Activated effector memory CD4-positive, alpha-beta T cell treated with anti-CD3 and anti-CD28 coated beads, Interleukin-2, amount 50 U/mL, for 16 hours (primary cell): Measurements from ENCODE around the gene GRK4.
"Not testable (repeated sequence)": the region's sequence is repeated elsewhere in the genome, so short reads cannot be mapped to it uniquely, and the experiment has no call there.

Experiments
- DNase-seq: peaks from one replicate; pipeline ENCODE4 v3.0.0-alpha.2; 2020

GRK4 gene

GRCh38 chr4:2942037-2942531 lies 21.3 kb upstream of the GRK4 start:
- DNase-seq: no peak

- DNase-seq: peak; percentile 69
Measured at GRCh38 chr4:2942532-2943363, 20.6 kb upstream of the GRK4 start.

DNA sequence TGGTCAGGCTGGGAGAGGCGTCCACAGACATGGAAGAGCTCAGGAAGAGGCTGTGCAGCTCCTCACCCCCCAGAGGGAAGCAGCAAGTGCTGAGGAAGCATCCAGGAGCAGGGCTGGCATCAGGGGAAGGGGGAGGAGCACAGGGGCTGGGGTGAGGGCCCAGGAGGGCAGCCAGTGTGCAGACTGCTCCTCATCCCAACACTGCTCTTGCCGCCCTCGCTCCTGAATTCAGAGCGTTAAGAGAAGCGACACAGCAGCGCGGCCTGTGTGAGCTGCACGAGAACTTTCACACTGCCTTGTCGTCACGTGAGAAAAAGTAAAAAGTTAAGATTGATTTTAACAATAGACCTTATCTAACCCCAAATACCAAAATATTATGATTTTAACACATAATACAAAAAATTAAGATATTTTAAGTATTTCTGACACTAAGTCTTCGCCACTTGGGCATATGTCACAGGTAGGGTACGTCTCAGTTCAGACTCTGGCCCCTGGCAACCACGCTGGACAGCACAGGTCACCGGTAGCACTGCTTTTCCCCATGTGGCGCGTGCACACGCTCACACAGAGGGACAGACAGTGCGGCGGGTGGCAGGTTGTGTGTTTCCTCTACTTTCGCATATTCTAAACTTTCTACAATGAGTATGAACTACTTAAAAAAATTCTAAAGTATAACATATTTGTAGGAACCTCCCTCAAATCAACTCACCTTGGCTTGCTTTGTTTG lies 19.8 kb upstream of the GRK4 start:
- DNase-seq: peak; percentile 54

GRCh38 chr4:2944091-2944482 lies 19.3 kb upstream of the GRK4 start:
- peak; percentile 57 for DNase-seq

- DNase-seq: peak; percentile 50
Measured at GRCh38 chr4:2944586-2945526, 18.5 kb upstream of the GRK4 start.

- DNase-seq: not testable (repeated sequence)
Measured at GRCh38 chr4:2945619-2946604, 17.5 kb upstream of the GRK4 start.

DNA sequence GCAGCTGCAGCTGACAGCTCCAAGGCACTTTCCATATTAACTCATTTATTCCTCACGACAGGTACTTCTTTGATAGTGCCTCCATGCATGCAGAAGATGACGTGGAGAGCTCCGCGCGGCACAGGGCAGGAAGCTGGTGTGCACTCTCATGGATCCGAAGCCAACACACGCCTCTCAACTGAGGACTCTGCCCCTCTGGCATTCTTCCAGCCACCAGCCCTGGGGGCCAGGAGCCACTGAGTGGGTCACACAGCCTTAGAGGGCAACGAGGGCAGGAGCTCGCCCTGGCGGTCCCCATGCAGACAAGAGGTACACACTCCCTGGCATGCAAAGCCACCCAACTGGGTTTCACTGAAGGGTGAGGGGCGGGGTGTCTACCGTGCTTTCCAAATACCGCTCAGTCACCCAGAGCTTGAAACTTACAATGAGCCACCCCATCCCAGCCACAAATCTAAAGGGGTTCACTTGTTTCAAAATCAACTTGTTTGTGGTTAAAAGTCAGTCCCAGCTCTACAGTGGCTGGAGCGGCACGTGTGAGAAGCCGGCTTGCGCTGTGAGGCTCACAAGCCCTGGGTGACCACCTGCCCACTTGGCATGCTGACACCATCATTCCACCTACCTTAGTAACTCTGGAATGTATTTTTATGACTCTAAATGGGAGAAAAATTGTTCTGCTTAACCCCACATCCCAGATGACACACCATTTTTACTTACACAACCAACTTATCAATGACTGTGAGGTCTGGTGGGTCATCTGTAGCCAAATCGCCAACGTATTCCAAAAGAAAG lies 16.4 kb upstream of the GRK4 start:
- DNase-seq: peak; percentile 53

GRCh38 chr4:2947926-2948325 lies 15.4 kb upstream of the GRK4 start:
- peak; percentile 58 for DNase-seq

- DNase-seq: peak; percentile 70
Measured at GRCh38 chr4:2948895-2949781, 14.2 kb upstream of the GRK4 start.

DNA sequence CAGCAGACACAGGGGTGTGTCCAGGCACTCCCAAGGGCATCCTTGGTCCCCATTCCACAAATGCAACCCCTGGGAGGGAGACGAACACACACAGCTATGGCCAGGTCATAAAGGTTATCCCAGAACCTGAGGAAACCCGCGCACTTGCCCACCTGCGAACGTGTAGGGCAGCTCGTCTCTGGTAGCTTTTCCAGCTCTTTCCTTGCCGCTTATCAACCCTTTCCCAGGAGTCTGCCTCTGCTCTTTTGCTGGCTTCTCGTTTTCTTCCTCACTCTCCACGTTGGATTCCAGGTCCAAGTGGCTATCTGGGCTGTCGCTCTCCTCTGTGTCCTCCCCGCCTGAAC lies 13.6 kb upstream of the GRK4 start:
- DNase-seq: peak; percentile 55

DNA sequence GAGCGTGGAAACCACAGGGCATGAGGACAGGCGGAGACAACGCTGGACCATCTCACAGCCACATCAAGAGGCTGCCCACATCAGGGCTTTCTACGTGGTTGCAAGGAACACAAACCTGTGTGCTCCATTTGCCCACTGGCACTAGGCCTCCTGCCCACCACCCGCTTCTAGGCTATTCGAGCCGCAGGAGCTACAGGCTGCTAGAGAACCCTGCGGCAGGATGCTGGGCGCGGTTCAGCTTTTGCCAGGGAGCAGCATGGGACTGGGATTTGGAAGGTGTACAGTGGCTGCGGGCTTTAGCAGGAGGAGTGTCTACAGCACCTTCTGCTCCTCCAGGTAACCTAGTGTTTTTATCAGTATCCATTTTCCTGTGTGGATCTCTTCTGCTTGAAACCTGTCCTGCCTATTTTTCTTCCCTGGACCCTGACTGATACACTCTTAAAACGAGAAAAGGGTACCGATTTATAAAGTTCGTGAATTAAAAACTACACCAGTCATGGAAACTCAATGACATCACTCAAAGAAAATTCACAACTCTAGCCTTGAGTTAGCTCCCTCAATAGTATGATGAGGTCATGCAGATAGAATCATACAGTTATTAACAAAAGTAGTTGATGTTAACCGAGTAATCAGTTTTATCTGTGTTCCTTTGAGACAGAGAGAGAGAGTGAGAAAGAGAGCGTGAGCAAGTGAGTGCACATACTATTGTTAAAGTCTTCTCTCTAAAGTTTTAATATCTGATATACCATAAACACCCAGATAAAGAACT lies 13.0 kb upstream of the GRK4 start:
- DNase-seq: peak; percentile 50

DNA sequence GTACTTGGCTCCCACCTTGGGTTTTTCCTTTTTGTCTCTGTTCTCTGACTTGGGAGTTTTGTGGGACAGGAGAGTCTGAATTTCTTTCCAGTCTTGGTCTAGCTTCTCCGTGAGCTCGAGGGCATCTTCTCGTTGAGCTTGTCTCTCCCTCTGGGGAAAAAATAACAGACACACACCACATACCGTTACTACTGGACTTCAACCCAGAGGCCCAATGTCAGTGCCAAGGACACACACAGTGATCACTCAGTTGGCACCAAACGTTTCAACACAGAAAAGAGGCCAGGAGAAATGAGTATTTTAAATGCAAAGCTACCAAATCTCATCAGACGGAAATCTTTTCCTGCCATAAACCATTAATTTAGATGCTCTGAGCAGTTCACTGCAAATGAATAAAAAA lies 9.9 kb upstream of the GRK4 start:
- DNase-seq: no peak

- peak; percentile 90 for DNase-seq
Measured at GRCh38 chr4:2954358-2955185, 8.8 kb upstream of the GRK4 start.

- not testable (repeated sequence) for DNase-seq
Measured at GRCh38 chr4:2955186-2956044, 8.0 kb upstream of the GRK4 start.

DNA sequence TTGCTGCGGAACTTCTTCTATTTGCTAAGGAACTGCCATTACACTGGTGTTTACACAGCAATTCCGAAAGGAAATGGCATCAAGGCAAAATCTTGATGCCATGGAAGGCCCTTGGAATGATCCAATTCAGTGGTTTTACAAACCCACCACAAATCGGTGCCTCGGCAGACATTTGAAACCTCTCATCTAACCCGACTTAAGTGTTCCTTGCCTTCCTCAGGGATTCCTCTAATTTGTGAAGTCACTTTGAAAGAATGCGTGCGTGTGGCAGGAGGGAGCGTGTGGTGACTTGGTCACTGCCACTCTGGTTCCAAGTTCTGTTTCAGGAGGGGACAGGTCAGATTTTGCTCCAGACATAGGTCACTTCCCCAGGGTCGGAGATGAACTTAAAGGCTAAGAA lies 4.9 kb upstream of the GRK4 start:
- no peak for DNase-seq

- not testable (repeated sequence) for DNase-seq
Measured at GRCh38 chr4:2960450-2960849, 2.9 kb upstream of the GRK4 start.

DNA sequence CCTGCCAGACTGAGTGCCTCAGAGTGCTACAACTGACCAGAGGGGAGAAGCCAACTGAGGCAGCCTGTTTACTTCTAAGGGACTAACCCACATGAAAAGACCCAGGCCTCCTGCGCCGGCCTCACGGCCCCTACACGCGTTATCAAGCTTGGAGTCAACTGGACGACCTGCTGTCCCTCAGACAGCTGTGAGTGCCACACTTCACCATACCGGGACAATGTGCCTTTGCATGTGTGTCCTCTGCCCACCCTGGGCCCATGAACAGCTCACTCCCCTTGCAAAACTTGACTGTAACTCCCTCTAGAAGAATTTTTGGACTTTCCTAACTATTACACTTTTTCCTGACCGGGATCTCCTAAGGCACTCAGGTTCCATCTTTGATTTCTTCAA lies 2.0 kb upstream of the GRK4 start:
- DNase-seq: peak; percentile 68
